ENCODE data around the gene FBLN1. TPM values are rescaled to one million over a fixed set of nuclear protein-coding genes. Genes with fewer than 3 reads are reported as not detected.
"Not testable (repeated sequence)": the region's sequence is repeated elsewhere in the genome, so short reads cannot be mapped to it uniquely, and the experiment has no call there.

Gene FBLN1
- total RNA-seq, 1 donor from 2014 or later: 307 TPM

- peak overlapping the region; percentile 73 for H3K27ac ChIP-seq
- peaks cover 60% of the 10 kb centered on the region for H3K4me1 ChIP-seq
- DNase-seq: no peak
- no peak for ATAC-seq
- intact Hi-C loops (cut with DNase I): no loop called here
- no peak overlapping the region for H3K4me3 ChIP-seq
- H3K9me3 ChIP-seq: no peaks in the 10 kb centered on the region
- peaks cover 17% of the 10 kb centered on the region for H3K36me3 ChIP-seq
- H3K27me3 ChIP-seq (ENCODE audit: low read depth): peaks cover 16% of the 10 kb centered on the region
- TF ChIP-seq CTCF (IDR thresholded peaks at IDR 0.05): no peak
These were observed 49.3 kb downstream of the FBLN1 start for GRCh38 chr22:45552017-45552411.

GRCh38 chr22:45552580-45553350 is 50.1 kb downstream of the FBLN1 start:
- peak; percentile 27 for TF ChIP-seq CTCF (IDR thresholded peaks at IDR 0.05)
- Histone ChIP-seq H3K27me3 (ENCODE audit: low read depth) (peaks cover 16% of the 10 kb centered on the region), H3K4me1 (peaks cover 60% of the 10 kb centered on the region), H3K4me3 (no peak overlapping the region), H3K9me3 (no peaks in the 10 kb centered on the region), H3K36me3 (peaks cover 15% of the 10 kb centered on the region), H3K27ac (peak overlapping the region; percentile 73)
- intact Hi-C loops (cut with DNase I): no loop called here
- ATAC-seq (peak; percentile 59 to 77), DNase-seq (peak; percentile 82)

GRCh38 chr22:45553351-45554039 is 50.8 kb downstream of the FBLN1 start:
- intact Hi-C loops (cut with DNase I): no loop called here
- Histone ChIP-seq H3K4me3 (no peak overlapping the region), H3K9me3 (no peaks in the 10 kb centered on the region), H3K27me3 (ENCODE audit: low read depth) (peaks cover 11% of the 10 kb centered on the region), H3K4me1 (peaks cover 58% of the 10 kb centered on the region), H3K36me3 (peaks cover 7% of the 10 kb centered on the region), H3K27ac (peak overlapping the region; percentile 73)
- ATAC-seq (peak; percentile 79 to 83), DNase-seq (peak; percentile 73)
- peak; percentile 90 for TF ChIP-seq CTCF (IDR thresholded peaks at IDR 0.05)

- Histone ChIP-seq H3K27me3 (ENCODE audit: low read depth) (peaks cover 7% of the 10 kb centered on the region), H3K4me3 (no peak overlapping the region), H3K27ac (peak overlapping the region; percentile 73), H3K9me3 (no peaks in the 10 kb centered on the region), H3K4me1 (peaks cover 52% of the 10 kb centered on the region), H3K36me3 (peaks cover 5% of the 10 kb centered on the region)
- TF ChIP-seq CTCF (IDR thresholded peaks at IDR 0.05): no peak
- no peak for DNase-seq
- intact Hi-C loops (cut with DNase I): no loop called here
- peak in 1 of 2 donors; percentile 5 for ATAC-seq
These were observed 51.3 kb downstream of the FBLN1 start for GRCh38 chr22:45554040-45554406.

- Histone ChIP-seq H3K27me3 (ENCODE audit: low read depth) (peaks cover 7% of the 10 kb centered on the region), H3K9me3 (no peaks in the 10 kb centered on the region), H3K4me1 (peaks cover 44% of the 10 kb centered on the region), H3K36me3 (peaks cover 5% of the 10 kb centered on the region), H3K4me3 (no peak overlapping the region), H3K27ac (no peak overlapping the region)
- TF ChIP-seq CTCF (IDR thresholded peaks at IDR 0.05): no peak
- DNase-seq (no peak), ATAC-seq (no peak)
- intact Hi-C loops (cut with DNase I): no loop called here
These were observed 52.2 kb downstream of the FBLN1 start for GRCh38 chr22:45554861-45555260.

- H3K27me3 ChIP-seq (ENCODE audit: low read depth); DNase-seq; H3K9me3 ChIP-seq; H3K36me3 ChIP-seq; H3K27ac ChIP-seq; ATAC-seq; H3K4me3 ChIP-seq; intact Hi-C loops (cut with DNase I): not testable (repeated sequence)
- peaks cover 13% of the 10 kb centered on the region for H3K4me1 ChIP-seq
These were observed 55.2 kb downstream of the FBLN1 start for GRCh38 chr22:45557926-45558325.

- H3K4me3 ChIP-seq; H3K4me1 ChIP-seq; intact Hi-C loops (cut with DNase I); DNase-seq; H3K36me3 ChIP-seq; H3K27ac ChIP-seq; H3K9me3 ChIP-seq; ATAC-seq; H3K27me3 ChIP-seq (ENCODE audit: low read depth): not testable (repeated sequence)
These were observed 57.4 kb downstream of the FBLN1 start for GRCh38 chr22:45560092-45560491.

GRCh38 chr22:45560761-45561160 is 58.1 kb downstream of the FBLN1 start:
- H3K4me3 ChIP-seq; intact Hi-C loops (cut with DNase I); H3K27ac ChIP-seq; H3K9me3 ChIP-seq; H3K4me1 ChIP-seq; H3K36me3 ChIP-seq; ATAC-seq; H3K27me3 ChIP-seq (ENCODE audit: low read depth); DNase-seq: not testable (repeated sequence)
